Measurements from ENCODE around the gene SNX8.

SNX8 gene

GRCh38 chr7:2202901-2203765, 111.1 kb downstream of the SNX8 start:
- DNase-seq (ENCODE audit: low read depth), result no peak

- no peak for DNase-seq (ENCODE audit: low read depth)
Observed at GRCh38 chr7:2202361-2202761, 111.9 kb downstream of the SNX8 start.
